HG03469 (cell line): ENCODE measurements around the gene CACNA1D.

Experiments used
- ATAC-seq: cut with Tn5 transposase; IDR thresholded peaks from one replicate; pipeline ENCODE4 v1.9.1; 2021; ENCODE audit warnings: mild to moderate bottlenecking, moderate library complexity, moderate number of reproducible peaks; ENCODE audit not compliant: unreplicated experiment

CACNA1D gene

DNA sequence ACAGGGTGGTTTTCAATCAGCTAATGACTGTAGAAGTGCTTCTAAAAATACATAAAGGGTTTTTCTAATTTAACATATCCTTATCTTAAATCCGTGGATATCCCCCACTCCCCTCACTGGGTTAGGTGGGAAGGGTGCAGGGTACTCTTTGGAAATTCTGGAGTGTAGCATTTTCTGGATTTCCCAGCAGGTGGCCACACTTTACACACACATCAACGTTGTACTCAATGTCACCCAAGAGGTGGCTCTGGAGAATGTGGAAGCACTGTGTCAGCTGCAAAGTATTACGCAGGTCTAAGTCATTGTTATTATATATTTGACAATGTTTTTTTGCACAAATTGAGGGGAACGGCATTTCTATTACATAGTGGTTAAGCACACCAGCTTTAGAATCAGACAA lies 183.0 kb downstream of the CACNA1D start:
- no peak for ATAC-seq

GRCh38 chr3:53680028-53680427 lies 185.6 kb downstream of the CACNA1D start:
- ATAC-seq: no peak

DNA sequence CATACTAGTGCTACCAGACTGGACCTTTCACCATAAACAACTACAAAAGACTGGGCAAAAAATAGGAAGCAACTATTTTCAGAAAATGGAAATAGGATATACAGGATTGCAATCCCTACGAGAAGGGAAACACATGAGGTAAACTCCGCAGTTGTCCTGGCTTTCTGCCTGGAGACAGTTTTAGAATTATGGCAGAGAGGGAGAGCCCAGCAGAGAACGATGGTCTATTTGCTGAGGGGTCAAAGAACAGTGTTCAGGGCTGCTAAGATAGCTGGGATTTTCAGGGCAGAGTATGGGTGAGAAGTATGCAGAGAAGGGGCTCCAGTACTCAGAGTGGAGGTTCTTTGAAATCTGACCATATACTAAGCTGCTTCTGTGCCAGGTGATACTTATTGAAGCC lies 188.4 kb downstream of the CACNA1D start:
- no peak for ATAC-seq

- no peak for ATAC-seq
Observed at GRCh38 chr3:53688066-53688465, 193.7 kb downstream of the CACNA1D start.

DNA sequence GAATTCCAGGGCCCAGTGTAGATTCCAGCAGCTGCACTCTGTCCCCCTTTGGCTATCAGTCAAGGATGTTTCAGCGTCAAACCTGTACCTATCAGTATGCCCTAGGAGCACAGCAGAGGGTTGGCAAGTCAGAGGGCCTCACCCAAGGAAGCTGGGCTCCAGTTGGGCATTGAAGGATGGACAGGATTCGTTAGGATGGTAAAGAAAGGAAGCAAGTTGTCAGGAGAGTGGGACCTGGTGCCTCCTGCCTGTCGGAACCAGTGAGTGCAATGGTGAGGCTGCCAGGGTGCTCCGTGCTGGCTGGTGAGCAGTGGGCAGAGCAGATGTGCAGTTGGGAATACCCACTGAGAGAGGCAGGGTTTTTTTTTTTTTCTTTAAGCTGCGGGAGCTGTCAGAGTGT lies 194.6 kb downstream of the CACNA1D start:
- no peak for ATAC-seq

DNA sequence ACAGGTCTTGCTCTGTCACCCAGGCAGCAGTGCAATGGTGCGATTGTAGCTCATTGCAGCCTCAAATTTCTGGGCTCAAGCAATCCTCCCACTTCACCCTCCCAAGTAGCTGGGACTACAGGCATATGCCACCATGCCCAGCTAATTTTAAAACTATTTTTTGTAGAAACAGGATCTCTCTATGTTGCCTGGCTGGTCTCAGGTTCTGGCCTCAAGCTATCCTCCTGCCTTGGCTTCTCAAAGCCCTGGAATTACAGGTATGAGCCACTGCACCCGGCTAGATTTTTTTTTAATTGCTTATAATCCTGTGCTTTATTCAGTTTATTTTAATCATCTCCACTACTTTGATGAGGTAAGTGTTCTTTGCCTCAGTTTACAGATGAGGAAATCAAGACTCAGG lies 195.3 kb downstream of the CACNA1D start:
- no peak for ATAC-seq

DNA sequence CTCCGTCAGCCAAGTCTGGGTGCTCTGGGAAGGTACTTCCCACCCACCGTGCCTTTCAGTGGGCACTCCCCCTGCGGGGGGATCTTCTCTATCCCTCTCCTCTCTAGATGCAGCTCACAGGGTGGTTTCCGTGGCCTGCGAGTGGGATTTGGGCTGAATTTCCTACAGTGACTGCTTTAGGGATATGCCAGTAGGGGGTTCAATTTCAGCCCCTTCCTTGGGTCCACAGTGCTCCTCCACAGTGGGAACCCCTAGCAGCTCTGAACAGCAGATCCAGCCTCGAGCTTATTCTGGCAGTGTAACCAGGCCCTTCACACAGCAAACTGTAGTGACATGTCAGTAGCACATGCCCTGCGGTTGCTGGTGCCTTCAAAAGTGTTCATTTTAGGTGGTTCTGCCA lies 196.1 kb downstream of the CACNA1D start:
- no peak for ATAC-seq

GRCh38 chr3:53691349-53691748 lies 196.9 kb downstream of the CACNA1D start:
- ATAC-seq: no peak

- no peak for ATAC-seq
Observed at GRCh38 chr3:53691885-53692284, 197.5 kb downstream of the CACNA1D start.

GRCh38 chr3:53693451-53693850 lies 199.0 kb downstream of the CACNA1D start:
- ATAC-seq: no peak

DNA sequence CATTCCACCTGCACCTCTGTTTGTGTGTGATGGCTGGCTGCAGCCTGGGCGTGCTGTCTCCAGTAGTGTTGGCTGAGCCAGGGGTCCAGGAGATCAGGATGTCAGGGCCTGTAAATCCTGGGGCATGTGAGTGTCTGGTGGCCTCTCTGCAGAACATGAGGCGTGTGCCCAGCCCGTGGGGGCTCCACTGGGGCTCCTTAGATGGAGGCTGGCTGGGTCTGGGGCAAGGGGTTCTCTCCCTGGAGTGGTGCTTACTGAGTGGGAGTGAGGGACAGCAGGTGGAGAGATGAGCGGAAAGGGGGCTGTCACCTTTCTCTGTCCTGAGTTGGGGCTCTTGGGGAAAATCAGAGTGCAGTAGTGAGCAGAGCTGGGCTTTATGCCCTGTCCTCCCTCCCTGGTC lies 199.6 kb downstream of the CACNA1D start:
- no peak for ATAC-seq

DNA sequence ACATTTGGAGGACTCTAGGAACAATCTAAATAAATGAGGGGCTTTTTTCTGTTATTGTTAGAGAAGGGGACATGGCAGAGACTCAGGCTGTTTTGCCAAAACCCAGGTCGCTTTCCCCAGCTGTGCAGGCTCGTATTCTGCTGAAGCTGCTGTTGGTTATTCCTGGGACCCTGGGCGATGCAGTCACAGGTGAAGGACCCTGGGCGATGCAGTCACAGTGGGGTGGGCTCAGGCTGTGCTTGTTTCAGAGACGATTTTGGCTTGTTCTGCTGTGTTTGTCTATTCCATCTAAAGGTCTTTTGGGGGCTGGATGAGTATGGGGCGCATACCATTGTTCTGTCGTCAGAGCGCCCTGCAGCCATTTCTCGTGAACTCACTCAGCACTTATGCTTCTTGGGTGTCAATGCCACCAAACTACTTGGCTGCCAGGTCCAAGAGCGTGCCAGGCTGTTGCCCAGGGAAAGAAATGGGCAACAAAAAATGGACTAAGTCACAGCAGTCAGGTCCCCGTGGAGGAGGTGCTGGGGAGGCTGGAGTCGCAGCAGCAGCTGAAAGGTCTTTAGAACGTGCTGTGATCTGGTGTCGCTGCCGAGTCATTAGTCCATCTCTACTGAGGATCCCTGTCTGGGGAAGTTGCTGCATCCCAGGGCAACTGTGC lies 200.4 kb downstream of the CACNA1D start:
- no peak for ATAC-seq

DNA sequence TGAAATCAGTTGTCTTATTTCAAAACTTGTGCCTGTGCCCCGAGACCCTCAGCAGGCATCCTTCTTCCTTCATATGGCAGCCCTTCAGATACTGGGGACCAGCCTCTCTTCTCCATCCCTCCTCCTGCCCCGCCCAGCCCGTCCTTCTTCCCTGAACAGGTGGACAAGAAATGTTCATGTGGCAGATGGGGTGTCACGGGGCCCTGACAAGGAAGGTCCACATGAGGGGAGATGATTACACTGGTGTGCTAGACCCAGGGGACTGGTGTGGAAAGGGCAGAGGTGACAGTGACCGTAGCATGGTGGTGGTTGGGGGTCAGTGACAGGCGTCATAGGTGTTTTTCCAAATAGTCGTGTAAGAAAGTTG lies 200.9 kb downstream of the CACNA1D start:
- no peak for ATAC-seq

- no peak for ATAC-seq
Observed at GRCh38 chr3:53696401-53697172, 202.2 kb downstream of the CACNA1D start.

DNA sequence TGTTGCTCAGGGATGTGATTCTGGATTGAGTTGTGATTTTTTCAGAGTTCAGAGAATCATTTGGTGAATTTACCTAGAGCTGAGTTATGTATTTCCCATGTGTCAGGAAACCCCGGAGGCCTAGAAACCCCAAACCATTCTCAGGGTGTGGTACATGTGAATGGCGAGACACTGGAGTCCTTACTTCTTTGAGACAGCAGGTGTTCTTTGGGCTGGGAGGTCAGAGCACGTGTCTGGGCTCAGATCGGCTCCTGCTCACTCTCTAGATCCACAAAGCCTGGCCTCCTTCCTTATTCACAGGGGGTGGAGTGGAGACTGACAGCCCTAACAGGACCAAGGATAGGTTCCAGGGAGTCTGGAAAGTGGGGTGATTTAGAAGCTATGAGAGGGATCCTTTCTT lies 206.0 kb downstream of the CACNA1D start:
- ATAC-seq: no peak

GRCh38 chr3:53702776-53703530 lies 208.5 kb downstream of the CACNA1D start:
- no peak for ATAC-seq

DNA sequence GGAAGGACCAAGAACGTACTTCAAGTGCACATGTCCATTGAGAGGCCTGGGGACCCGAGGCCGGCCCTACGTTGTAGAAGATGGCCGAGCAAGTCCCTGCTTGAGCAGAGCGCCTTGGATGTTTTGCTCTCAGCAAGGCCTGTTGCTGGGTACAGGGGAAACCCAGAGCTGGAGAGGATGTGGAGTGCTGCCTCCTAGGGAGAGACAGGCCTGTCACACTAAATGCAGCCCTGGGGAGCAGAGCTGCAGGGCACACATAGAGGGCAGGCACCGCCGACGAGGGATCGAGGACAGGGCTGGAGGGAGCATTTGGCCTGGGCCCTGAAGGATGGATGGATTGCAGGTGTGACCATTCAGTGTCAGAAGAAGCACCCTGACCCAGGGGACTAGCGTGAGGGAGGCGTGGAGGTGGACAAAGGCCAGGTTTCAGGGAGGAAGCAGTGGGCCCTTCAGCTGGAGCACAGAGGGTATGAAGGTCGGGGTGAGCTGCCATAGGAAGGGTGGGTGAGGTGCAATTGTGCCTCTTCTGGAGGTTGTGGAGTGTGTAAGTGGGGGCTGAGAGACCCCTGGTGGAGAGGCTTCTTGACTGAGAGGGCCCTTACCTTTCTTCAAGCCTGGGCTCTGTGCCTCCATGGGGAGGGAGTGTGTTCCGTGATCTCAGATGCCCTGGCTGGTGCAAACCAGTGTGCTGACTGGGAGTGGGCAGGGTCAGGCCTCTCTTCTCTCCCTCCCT lies 209.4 kb downstream of the CACNA1D start:
- no peak for ATAC-seq

- ATAC-seq: no peak
Observed at GRCh38 chr3:53704363-53704725, 209.9 kb downstream of the CACNA1D start.

DNA sequence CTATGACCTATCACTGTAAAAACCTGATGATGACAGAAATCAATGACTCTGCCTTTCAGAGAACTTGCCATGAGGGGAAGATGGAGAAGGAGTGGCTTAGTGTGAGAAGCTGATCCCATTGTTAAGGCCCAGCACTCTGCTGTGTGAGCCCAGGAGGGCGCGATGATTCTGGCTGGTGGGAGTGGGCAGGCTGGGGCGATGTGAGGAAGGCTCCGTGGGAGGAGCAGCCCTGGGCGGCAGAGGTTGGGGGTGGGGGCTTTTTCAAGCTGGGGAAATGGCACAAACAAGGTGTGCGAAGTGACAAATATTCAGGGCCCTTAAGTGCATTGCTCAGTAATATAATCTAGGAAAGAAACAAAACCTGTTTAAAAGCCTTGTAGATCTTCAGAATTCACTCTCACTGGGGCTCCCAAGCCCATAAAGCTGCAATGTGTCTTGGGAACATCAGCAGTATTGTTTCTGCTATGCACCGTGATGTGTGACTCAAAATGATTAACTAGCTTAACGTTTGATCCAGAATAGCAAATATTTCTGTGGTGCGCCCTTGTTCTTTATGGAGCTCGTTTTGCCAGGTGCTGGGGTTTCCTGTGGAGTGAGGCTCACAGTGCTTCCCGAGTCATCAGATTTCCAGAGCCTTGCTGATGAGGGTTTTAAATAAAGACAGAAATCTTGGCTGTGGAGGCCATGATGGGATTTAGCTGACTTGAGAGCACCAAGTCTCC lies 210.8 kb downstream of the CACNA1D start:
- ATAC-seq: no peak

- ATAC-seq: no peak
Observed at GRCh38 chr3:53705774-53706173, 211.4 kb downstream of the CACNA1D start.

- no peak for ATAC-seq
Observed at GRCh38 chr3:53707222-53707621, 212.8 kb downstream of the CACNA1D start.
